ENCODE measurements around the gene SMYD3. TPM values are rescaled to one million over a fixed set of nuclear protein-coding genes. Genes with fewer than 3 reads are reported as not detected.

The SMYD3 gene
- total RNA-seq, 2 donors from 2014 or later = 8.8 to 19.0 TPM

GRCh38 chr1:245807954-245808719 is 698.9 kb downstream of the SMYD3 start:
- H3K4me1 ChIP-seq (ENCODE audit: control insufficient read depth in 1 of 2, low read depth in 2 of 2) = no peaks in the 10 kb centered on the region
- no peak for DNase-seq (ENCODE audit: low spot score)
- no peaks in the 10 kb centered on the region for H3K36me3 ChIP-seq
- no peaks in the 10 kb centered on the region for H3K27me3 ChIP-seq (replicated peaks; ENCODE audit: insufficient read depth)
- no peaks in the 10 kb centered on the region for H3K9me3 ChIP-seq
- H3K27ac ChIP-seq = no peak overlapping the region
- no peak for ATAC-seq (ENCODE audit: insufficient number of reproducible peaks, low FRiP score, low read depth)
- no peak overlapping the region for H3K4me3 ChIP-seq
- TF ChIP-seq, protein P1, sequence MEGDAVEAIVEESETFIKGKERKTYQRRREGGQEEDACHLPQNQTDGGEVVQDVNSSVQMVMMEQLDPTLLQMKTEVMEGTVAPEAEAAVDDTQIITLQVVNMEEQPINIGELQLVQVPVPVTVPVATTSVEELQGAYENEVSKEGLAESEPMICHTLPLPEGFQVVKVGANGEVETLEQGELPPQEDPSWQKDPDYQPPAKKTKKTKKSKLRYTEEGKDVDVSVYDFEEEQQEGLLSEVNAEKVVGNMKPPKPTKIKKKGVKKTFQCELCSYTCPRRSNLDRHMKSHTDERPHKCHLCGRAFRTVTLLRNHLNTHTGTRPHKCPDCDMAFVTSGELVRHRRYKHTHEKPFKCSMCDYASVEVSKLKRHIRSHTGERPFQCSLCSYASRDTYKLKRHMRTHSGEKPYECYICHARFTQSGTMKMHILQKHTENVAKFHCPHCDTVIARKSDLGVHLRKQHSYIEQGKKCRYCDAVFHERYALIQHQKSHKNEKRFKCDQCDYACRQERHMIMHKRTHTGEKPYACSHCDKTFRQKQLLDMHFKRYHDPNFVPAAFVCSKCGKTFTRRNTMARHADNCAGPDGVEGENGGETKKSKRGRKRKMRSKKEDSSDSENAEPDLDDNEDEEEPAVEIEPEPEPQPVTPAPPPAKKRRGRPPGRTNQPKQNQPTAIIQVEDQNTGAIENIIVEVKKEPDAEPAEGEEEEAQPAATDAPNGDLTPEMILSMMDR (IDR thresholded peaks at IDR 0.05) = no peak

DNA sequence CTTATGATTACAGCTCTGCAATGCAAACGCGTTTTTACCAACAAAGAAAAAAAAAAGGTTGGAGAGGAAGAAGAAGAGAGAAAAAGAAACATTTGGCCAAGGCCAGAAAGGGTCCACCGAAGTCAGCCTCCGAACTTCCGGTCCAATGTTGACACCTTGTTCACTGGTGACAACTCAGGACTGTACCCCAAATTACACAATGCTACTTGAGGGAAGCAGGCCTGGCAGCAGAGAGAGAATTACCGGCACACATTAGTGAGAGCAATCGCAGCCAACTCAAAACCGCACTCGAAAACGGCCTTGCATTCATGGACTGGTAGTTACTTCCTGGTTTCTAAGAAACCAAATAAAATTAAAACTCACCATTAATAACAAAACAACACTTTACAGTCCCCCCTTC is 699.8 kb downstream of the SMYD3 start:
- H3K36me3 ChIP-seq = no peaks in the 10 kb centered on the region
- TF ChIP-seq, protein P1 (IDR thresholded peaks at IDR 0.05) = no peak
- H3K27me3 ChIP-seq (replicated peaks; ENCODE audit: insufficient read depth) = no peaks in the 10 kb centered on the region
- H3K4me3 ChIP-seq = no peak overlapping the region
- no peak for ATAC-seq (ENCODE audit: insufficient number of reproducible peaks, low FRiP score, low read depth)
- H3K4me1 ChIP-seq (ENCODE audit: control insufficient read depth in 1 of 2, low read depth in 2 of 2) = no peaks in the 10 kb centered on the region
- H3K27ac ChIP-seq = no peak overlapping the region
- DNase-seq (ENCODE audit: low spot score) = no peak
- H3K9me3 ChIP-seq = no peaks in the 10 kb centered on the region

- no peak overlapping the region for H3K27ac ChIP-seq
- no peaks in the 10 kb centered on the region for H3K27me3 ChIP-seq (replicated peaks; ENCODE audit: insufficient read depth)
- TF ChIP-seq, protein P1 (IDR thresholded peaks at IDR 0.05) = no peak
- DNase-seq (ENCODE audit: low spot score) (no peak), ATAC-seq (ENCODE audit: insufficient number of reproducible peaks, low FRiP score, low read depth) (no peak)
- H3K4me3 ChIP-seq = no peak overlapping the region
- H3K9me3 ChIP-seq = no peaks in the 10 kb centered on the region
- no peaks in the 10 kb centered on the region for H3K36me3 ChIP-seq
- no peaks in the 10 kb centered on the region for H3K4me1 ChIP-seq (ENCODE audit: control insufficient read depth in 1 of 2, low read depth in 2 of 2)
Observed at GRCh38 chr1:245805532-245805931, 701.5 kb downstream of the SMYD3 start.

GRCh38 chr1:245804696-245805095 is 702.4 kb downstream of the SMYD3 start:
- Histone ChIP-seq H3K27ac (no peak overlapping the region), H3K9me3 (no peaks in the 10 kb centered on the region), H3K27me3 (replicated peaks; ENCODE audit: insufficient read depth) (no peaks in the 10 kb centered on the region), H3K4me1 (ENCODE audit: control insufficient read depth in 1 of 2, low read depth in 2 of 2) (no peaks in the 10 kb centered on the region), H3K36me3 (no peaks in the 10 kb centered on the region), H3K4me3 (no peak overlapping the region)
- ATAC-seq (ENCODE audit: insufficient number of reproducible peaks, low FRiP score, low read depth) = no peak
- TF ChIP-seq, protein P1 (IDR thresholded peaks at IDR 0.05) = no peak
- no peak for DNase-seq (ENCODE audit: low spot score)

DNA sequence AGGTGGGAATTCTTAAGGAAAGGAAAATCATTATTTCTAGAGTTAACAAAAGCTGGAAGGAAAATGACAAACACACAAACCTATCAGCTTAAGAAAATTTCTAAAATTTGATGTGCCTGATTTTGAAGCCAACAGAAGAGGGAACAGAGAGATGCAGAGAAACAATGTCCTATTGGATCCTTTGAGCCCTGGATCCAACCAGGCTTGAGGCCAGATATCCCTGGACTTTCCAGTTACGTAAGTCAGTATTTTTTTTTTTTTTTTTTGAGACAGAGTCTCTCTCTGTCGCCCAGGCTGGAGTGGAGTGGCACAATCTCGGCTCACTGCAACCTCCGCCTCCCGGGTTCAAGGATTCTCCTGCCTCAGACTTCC is 703.4 kb downstream of the SMYD3 start:
- H3K4me1 ChIP-seq (ENCODE audit: control insufficient read depth in 1 of 2, low read depth in 2 of 2) = no peaks in the 10 kb centered on the region
- H3K4me3 ChIP-seq = no peak overlapping the region
- no peaks in the 10 kb centered on the region for H3K9me3 ChIP-seq
- DNase-seq (ENCODE audit: low spot score) = no peak
- no peaks in the 10 kb centered on the region for H3K27me3 ChIP-seq (replicated peaks; ENCODE audit: insufficient read depth)
- TF ChIP-seq, protein P1 (IDR thresholded peaks at IDR 0.05) = no peak
- no peak for ATAC-seq (ENCODE audit: insufficient number of reproducible peaks, low FRiP score, low read depth)
- no peak overlapping the region for H3K27ac ChIP-seq
- no peaks in the 10 kb centered on the region for H3K36me3 ChIP-seq
